GM12865 (cell line): Measurements from ENCODE around the gene FAXDC2.

Source experiments
- DNase-seq: peaks from one replicate; pipeline ENCODE4 v3.0.0; 2010; ENCODE audit warnings: low read depth
- H3K4me3 ChIP-seq: 2 replicates; pipeline ENCODE4 v1.5.1; 2011; ENCODE audit warnings: mild to moderate bottlenecking, low read depth, low read length, control low read depth
- CTCF ChIP-seq: IDR thresholded peaks from 2 replicates; pipeline ENCODE4 v1.5.1; 2011; ENCODE audit warnings: low read length, control low read depth, low read depth, inconsistent platforms; ENCODE audit not compliant: insufficient read depth; ENCODE audit errors: missing control alignments

Gene FAXDC2

GRCh38 chr5:154851351-154851750 lies 948 bp upstream of the FAXDC2 start:
- no peak overlapping the region for H3K4me3 ChIP-seq
- DNase-seq, result no peak
- TF ChIP-seq CTCF, result no peak

DNA sequence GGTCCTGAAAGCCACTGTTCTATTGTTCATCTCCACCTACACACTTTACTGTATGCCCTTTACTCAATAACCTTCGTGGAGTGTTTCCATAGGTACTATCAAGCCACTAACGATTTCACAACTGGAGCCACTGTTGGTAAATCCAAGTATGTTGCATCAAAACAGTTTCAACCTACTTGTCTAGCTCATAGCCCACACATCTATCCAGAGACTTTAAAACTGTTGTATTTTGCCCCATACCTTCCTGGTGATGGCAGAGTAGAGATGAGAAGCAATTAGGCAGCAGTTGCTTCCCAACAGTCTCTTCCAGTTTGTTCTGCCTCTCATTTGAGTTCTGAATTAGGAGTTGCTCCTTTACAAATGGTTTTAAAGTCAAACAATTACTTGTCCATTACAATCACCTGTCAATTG lies 607 bp downstream of the FAXDC2 start:
- DNase-seq, result no peak
- no peak for TF ChIP-seq CTCF
- H3K4me3 ChIP-seq, result no peak overlapping the region

DNA sequence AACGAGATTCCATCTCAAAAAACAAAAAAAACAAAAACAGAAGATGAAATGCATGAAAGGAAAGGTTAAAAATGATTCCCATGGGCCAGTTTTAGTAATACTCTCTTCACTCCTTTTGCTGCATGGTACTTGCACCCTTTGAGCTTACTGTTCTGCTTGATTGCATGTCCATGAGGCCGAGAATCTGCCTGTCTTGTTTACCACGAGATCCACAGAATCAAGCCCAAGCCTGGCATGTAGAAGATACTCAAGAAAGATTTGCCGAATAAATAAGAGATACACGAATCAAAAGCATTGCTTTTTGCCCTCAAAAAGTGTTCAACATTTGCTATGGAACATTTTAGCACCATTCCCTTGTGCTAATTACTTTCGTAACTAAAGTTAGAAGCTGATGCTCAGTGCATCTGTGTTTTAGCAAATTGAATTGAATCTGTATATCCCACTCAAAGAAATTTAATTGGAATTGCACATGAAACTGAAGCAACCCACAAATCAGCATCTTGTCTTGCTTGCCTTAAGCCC lies 1.1 kb downstream of the FAXDC2 start:
- no peak overlapping the region for H3K4me3 ChIP-seq
- no peak for TF ChIP-seq CTCF

GRCh38 chr5:154844809-154845208 lies 5.6 kb downstream of the FAXDC2 start:
- TF ChIP-seq CTCF, result no peak
- H3K4me3 ChIP-seq, result no peak overlapping the region
- DNase-seq, result no peak

More for the DNA sequence above, 1.1 kb downstream of the FAXDC2 start:
- DNase-seq, result no peak

GRCh38 chr5:154842689-154843530 lies 7.5 kb downstream of the FAXDC2 start:
- no peak overlapping the region for H3K4me3 ChIP-seq
- no peak for DNase-seq
- no peak for TF ChIP-seq CTCF

DNA sequence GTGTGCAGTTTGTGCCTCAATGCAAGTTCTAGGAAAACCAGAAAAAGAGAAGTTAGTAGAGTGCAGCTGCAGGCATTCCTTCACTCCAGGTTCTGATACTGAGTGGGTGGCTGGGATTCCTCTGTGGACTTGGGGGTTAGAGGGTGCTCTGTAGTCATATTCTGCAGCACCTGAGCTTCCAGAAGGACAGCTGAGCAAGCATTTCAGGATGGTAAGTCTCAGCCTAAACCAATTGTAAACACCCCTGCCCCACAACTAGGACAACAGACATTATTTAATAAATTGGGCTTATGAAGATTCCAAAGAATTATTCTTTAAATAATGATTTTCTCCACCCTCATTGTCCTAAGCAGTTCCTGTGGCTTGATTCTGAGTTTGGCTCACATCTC lies 9.1 kb downstream of the FAXDC2 start:
- TF ChIP-seq CTCF, result no peak
- no peak for DNase-seq

More for the DNA sequence above, 9.1 kb downstream of the FAXDC2 start:
- no peak overlapping the region for H3K4me3 ChIP-seq
